NCI-H446 (cell line): ENCODE results near the gene PLA2G7.

Experiments
- DNase-seq, 2 experiments: peaks; one replicate each; lab custom pipeline; 2025; lab: John Stamatoyannopoulos, UW

Gene PLA2G7

GRCh38 chr6:46688966-46689335, 46.2 kb downstream of the PLA2G7 start:
- DNase-seq = no peak

DNA sequence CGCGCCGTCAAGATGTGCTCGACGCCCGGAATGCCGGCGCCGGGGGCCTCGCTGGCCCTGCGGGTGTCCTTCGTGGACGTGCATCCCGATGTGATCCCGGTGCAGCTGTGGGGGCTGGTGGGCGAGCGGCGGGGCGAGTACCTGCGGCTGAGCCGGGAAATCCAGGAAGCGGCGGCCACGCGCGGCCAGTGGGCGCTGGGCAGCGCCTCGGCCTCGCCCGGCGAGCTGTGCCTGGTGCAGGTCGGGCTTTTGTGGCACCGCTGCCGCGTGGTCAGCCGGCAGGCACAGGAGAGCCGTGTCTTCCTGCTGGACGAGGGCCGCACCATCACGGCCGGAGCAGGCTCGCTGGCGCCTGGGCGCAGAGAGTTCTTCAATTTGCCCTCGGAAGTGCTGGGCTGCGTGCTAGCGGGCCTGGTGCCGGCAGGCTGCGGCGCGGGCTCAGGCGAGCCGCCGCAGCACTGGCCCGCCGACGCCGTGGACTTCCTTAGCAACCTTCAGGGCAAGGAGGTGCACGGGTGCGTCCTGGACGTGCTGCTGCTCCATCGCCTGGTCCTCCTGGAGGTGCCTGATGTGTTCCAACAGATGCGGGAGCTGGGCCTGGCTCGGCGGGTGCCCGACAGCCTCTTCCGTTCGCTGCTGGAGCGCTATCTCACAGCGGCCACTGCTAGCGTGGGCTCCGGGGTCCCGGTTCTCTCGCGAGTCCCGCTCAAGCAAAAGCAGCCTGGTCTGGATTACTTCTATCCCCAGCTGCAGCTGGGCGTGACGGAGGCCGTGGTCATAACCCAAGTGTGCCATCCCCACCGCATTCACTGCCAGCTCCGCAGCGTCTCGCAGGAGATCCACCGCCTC, 46.8 kb downstream of the PLA2G7 start:
- DNase-seq = no peak

GRCh38 chr6:46687619-46688097, 47.5 kb downstream of the PLA2G7 start, which contains the start of gene TDRD6:
Gene TDRD6 (plus strand): TSS chr6:46687885. CDS start chr6:46688129, 244 bp downstream.
- no peak for DNase-seq

DNA sequence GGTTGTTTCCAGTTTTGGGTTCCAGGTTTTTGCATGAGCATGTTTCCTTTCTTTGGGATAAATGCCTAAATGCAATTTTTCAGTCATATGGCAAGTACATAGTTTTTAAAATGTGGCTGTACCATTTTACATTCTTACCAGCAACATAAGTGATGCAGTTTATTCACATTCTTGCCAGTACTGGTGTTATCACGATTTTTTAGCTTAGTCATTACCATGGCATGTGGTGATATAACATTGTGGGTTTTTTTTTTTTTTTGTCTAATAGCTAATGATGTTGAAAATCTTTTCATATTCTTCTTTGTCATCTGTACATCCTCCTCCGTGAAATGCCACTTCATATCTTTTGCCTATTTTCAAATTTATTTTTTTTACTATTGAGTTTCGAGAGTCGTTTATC, 50.4 kb downstream of the PLA2G7 start:
- no peak for DNase-seq

- peak in 1 of 2 experiments; percentile 6 for DNase-seq
These were observed 57.9 kb downstream of the PLA2G7 start for GRCh38 chr6:46677314-46677654.

DNA sequence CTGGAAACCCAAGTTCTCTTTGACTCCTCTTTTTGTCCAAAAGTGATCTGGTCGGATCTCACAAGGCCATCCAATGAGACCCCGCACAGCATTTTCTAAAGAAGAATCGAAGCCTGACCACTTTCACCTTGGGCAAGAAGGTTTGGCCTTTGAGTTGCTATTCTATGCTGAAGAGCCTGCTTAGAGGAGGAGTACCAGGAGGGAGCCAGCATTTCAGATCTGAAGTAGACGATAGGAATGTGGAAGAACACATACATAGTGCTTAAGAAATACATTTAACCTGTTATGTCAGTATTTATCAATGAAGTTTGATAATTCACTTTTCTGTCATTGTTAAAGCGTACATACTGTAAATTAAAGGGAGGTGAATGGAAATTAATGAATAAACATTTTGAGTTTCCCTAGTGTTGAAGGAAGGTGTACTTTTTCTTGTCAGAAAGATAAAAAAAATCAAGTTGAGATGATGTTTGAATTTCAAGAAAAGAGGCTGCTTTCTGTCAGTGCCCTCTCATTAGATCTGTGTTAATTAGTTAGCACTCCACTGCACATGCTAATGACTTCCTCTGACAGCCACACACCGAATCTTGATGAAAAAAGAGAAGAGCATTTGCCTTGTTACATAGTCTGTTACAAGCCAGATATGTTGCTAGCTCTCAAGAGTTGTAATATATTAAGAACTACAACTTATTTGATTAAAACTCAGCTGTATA, 58.4 kb downstream of the PLA2G7 start:
- no peak for DNase-seq

GRCh38 chr6:46674410-46674809, 60.8 kb downstream of the PLA2G7 start:
- no peak for DNase-seq

DNA sequence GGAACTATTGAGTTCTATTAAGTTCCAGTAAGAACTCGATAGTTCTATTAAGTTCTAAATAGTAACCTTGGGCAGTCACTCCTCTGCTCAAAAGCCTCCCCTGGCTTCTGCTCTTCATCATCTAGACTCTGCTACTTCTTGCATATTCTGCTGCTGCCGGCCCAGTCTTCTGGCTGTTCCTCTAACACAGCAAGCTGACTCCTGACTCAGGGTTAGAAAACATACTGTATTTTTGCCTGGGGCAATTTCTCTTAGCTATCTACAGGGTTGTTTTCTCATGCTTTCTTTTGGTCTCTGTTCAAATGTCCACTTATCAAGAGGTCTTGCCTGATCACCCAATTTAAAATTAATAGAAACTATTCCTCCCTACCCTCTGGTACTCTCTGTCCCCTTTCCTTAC, 67.8 kb downstream of the PLA2G7 start:
- DNase-seq = no peak

GRCh38 chr6:46661483-46661882, 73.7 kb downstream of the PLA2G7 start:
- DNase-seq = no peak

- DNase-seq = no peak
These were observed 77.5 kb downstream of the PLA2G7 start for GRCh38 chr6:46657642-46658041.

DNA sequence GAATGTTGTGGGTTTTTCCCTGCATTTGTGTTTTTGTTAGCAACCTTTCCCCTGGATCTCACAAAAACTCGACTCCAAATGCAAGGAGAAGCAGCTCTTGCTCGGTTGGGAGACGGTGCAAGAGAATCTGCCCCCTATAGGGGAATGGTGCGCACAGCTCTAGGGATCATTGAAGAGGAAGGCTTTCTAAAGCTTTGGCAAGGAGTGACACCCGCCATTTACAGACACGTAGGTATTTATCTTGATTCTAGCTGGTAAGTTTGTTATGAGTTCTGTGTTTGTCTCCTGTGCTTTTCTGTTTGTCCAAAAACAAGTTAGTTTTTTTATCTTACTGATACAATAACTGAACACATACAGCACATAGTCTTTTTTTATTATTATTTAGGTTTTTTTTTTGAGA, 79.4 kb downstream of the PLA2G7 start:
- peak in 1 of 2 experiments; percentile 2 for DNase-seq
